Measurements from ENCODE around the gene LKAAEAR1. TPM values are rescaled to one million over a fixed set of nuclear protein-coding genes. Genes with fewer than 3 reads are reported as not detected.
"Not testable (repeated sequence)": the region's sequence is repeated elsewhere in the genome, so short reads cannot be mapped to it uniquely, and the experiment has no call there.

Gene LKAAEAR1
- total RNA-seq, 5 donors from 2014 or later (not counting 1 experiment from before 2014, with no cell fraction given), result 0.30 to 0.86 (median 0.35) TPM; not detected in 2

- H3K9me3 ChIP-seq, result no peaks in the 10 kb centered on the region
- 84% methylated on average over 26 of the region's 27 CpGs for WGBS (ENCODE audit: insufficient coverage)
- H3K4me3 ChIP-seq (ENCODE audit: control insufficient read depth in 1 of 2, extremely low read depth in 1 of 2, low read length in 1 of 2), result no peak overlapping the region
- H3K27me3 ChIP-seq (replicated peaks in 1 of 2; ENCODE audit: control insufficient read depth in 2 of 2, extremely low read depth in 1 of 2, insufficient read depth in 2 of 2, low read length in 1 of 2), result peaks cover 0 to 22% of the 10 kb centered on the region in 2 experiments
- H3K36me3 Mint-ChIP-seq, result peaks cover 4% of the 10 kb centered on the region
- DNase-seq (no peak), ATAC-seq (replicated peaks in 1 of 4) (peak in 1 of 4 experiments; percentile 47)
- H3K4me1 ChIP-seq (ENCODE audit: control insufficient read depth in 1 of 2, extremely low read depth in 1 of 2, insufficient read depth in 2 of 2, low read length in 2 of 2), result peaks cover 4 to 10% of the 10 kb centered on the region in 2 experiments
- no peak overlapping the region for H3K27ac Mint-ChIP-seq
- peaks cover 6 to 12% (median 8%) of the 10 kb centered on the region in 3 donors for H3K4me1 Mint-ChIP-seq
- H3K36me3 ChIP-seq (ENCODE audit: control insufficient read depth in 2 of 2, extremely low read depth in 1 of 2, insufficient read depth in 1 of 2, low read length in 1 of 2), result peaks cover 0 to 6% of the 10 kb centered on the region in 2 donors
- peaks cover 0 to 5% (median 2%) of the 10 kb centered on the region in 3 donors for H3K9me3 Mint-ChIP-seq
- peaks cover 0 to 2% of the 10 kb centered on the region in 2 donors for H3K27me3 Mint-ChIP-seq
- no peak overlapping the region for H3K27ac ChIP-seq (ENCODE audit: low read length)
- ChIA-PET CTCF (no interaction called here), POLR2A (no interaction called here)
- peak overlapping the region in 1 of 3 donors; percentile 23 for H3K4me3 Mint-ChIP-seq
These were observed 8.2 kb upstream of the LKAAEAR1 start for GRCh38 chr20:64092258-64093012.

DNA sequence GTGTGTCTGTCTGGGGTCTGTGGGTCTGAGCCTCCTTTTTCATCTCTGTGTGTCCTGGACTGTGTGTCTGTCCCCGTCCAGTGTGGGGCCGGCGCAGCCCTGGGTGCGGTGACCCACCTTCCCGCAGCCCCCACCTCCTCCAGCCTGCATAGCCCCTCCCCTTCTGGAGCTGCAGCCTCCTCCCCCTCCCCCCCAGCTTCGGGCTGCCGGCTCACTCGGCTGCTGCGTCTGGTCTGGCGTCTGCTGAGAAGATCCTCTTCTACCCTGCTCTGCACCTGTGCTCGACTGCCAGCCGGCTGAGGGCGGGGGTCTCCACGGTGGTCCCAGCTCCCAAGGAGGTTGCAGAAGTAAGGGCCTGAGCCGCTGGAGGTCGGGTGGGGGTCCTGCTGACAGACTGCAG lies 7.6 kb upstream of the LKAAEAR1 start:
- CTCF ChIA-PET, result no interaction called here
- Histone ChIP-seq H3K27me3 (replicated peaks in 1 of 2; ENCODE audit: control insufficient read depth in 2 of 2, extremely low read depth in 1 of 2, insufficient read depth in 2 of 2, low read length in 1 of 2) (peaks cover 0 to 22% of the 10 kb centered on the region in 2 experiments), H3K4me3 (ENCODE audit: control insufficient read depth in 1 of 2, extremely low read depth in 1 of 2, low read length in 1 of 2) (no peak overlapping the region), H3K9me3 (no peaks in the 10 kb centered on the region), H3K4me1 (ENCODE audit: control insufficient read depth in 1 of 2, extremely low read depth in 1 of 2, insufficient read depth in 2 of 2, low read length in 2 of 2) (peaks cover 4 to 10% of the 10 kb centered on the region in 2 experiments), H3K27ac (ENCODE audit: low read length) (no peak overlapping the region), H3K36me3 (ENCODE audit: control insufficient read depth in 2 of 2, extremely low read depth in 1 of 2, insufficient read depth in 1 of 2, low read length in 1 of 2) (peaks cover 0 to 5% of the 10 kb centered on the region in 2 donors)
- DNase-seq (no peak), ATAC-seq (replicated peaks in 1 of 4) (no peak)
- Mint-ChIP-seq H3K4me1 (peaks cover 6 to 12% (median 8%) of the 10 kb centered on the region in 3 donors), H3K9me3 (peaks cover 0 to 3% (median 2%) of the 10 kb centered on the region in 3 donors), H3K36me3 (peaks cover 2% of the 10 kb centered on the region), H3K27ac (no peak overlapping the region), H3K27me3 (peaks cover 0 to 2% of the 10 kb centered on the region in 2 donors), H3K4me3 (no peak overlapping the region)
- WGBS (ENCODE audit: insufficient coverage), result 52% methylated on average over 9 of the region's 16 CpGs
- POLR2A ChIA-PET, result no interaction called here

GRCh38 chr20:64091340-64091739 lies 7.1 kb upstream of the LKAAEAR1 start:
- H3K4me1 Mint-ChIP-seq, result peaks cover 6 to 9% (median 8%) of the 10 kb centered on the region in 3 donors
- no peak for ATAC-seq (replicated peaks in 1 of 4)
- ChIA-PET POLR2A (no interaction called here), CTCF (no interaction called here)
- Histone ChIP-seq H3K4me1 (ENCODE audit: control insufficient read depth in 1 of 2, extremely low read depth in 1 of 2, insufficient read depth in 2 of 2, low read length in 2 of 2) (peaks cover 4 to 10% of the 10 kb centered on the region in 2 experiments), H3K27ac (ENCODE audit: low read length) (no peak overlapping the region), H3K9me3 (no peaks in the 10 kb centered on the region), H3K36me3 (ENCODE audit: control insufficient read depth in 2 of 2, extremely low read depth in 1 of 2, insufficient read depth in 1 of 2, low read length in 1 of 2) (peaks cover 0 to 5% of the 10 kb centered on the region in 2 donors), H3K4me3 (ENCODE audit: control insufficient read depth in 1 of 2, extremely low read depth in 1 of 2, low read length in 1 of 2) (no peak overlapping the region), H3K27me3 (replicated peaks in 1 of 2; ENCODE audit: control insufficient read depth in 2 of 2, extremely low read depth in 1 of 2, insufficient read depth in 2 of 2, low read length in 1 of 2) (peaks cover 0 to 22% of the 10 kb centered on the region in 2 experiments)
- peaks cover 0 to 2% (median 0%) of the 10 kb centered on the region in 3 donors for H3K9me3 Mint-ChIP-seq
- H3K27me3 Mint-ChIP-seq, result peaks cover 0 to 2% of the 10 kb centered on the region in 2 donors
- H3K27ac Mint-ChIP-seq, result no peak overlapping the region
- H3K36me3 Mint-ChIP-seq, result no peaks in the 10 kb centered on the region
- WGBS (ENCODE audit: insufficient coverage), result 88% methylated on average over 19 of the region's 19 CpGs
- no peak overlapping the region for H3K4me3 Mint-ChIP-seq
- DNase-seq, result no peak

DNA sequence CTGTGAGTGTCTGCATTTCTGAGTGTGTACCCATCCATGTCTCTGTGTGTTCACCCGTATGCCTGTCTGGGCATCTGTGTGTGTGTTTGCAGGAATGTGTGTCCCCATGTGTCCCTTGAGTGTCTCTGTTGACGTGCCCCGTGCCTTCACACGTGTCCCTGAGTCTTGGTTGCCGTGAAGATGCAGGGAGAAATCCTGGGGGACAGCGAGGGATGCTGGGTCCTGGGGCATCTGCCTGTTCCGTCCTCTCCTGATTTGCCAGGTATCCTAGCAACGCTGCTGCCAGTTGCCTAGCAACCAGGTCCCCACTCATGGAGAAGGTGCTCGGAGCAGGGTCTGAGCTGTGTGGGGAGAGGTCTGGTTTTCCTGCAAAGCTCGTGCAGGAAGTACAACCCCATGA lies 6.0 kb upstream of the LKAAEAR1 start:
- no peaks in the 10 kb centered on the region for H3K36me3 Mint-ChIP-seq
- peaks cover 0 to 2% (median 0%) of the 10 kb centered on the region in 3 donors for H3K9me3 Mint-ChIP-seq
- ATAC-seq (replicated peaks in 1 of 4) (no peak), DNase-seq (no peak)
- ChIA-PET CTCF (no interaction called here), POLR2A (no interaction called here)
- peaks cover 0 to 3% of the 10 kb centered on the region in 2 donors for H3K27me3 Mint-ChIP-seq
- Histone ChIP-seq H3K36me3 (ENCODE audit: control insufficient read depth in 2 of 2, extremely low read depth in 1 of 2, insufficient read depth in 1 of 2, low read length in 1 of 2) (no peaks in the 10 kb centered on the region), H3K9me3 (no peaks in the 10 kb centered on the region), H3K4me1 (ENCODE audit: control insufficient read depth in 1 of 2, extremely low read depth in 1 of 2, insufficient read depth in 2 of 2, low read length in 2 of 2) (peaks cover 0 to 10% of the 10 kb centered on the region in 2 experiments), H3K27ac (ENCODE audit: low read length) (no peak overlapping the region), H3K27me3 (replicated peaks in 1 of 2; ENCODE audit: control insufficient read depth in 2 of 2, extremely low read depth in 1 of 2, insufficient read depth in 2 of 2, low read length in 1 of 2) (peaks cover 0 to 27% of the 10 kb centered on the region in 2 experiments), H3K4me3 (ENCODE audit: control insufficient read depth in 1 of 2, extremely low read depth in 1 of 2, low read length in 1 of 2) (no peak overlapping the region)
- peaks cover 6 to 8% (median 8%) of the 10 kb centered on the region in 3 donors for H3K4me1 Mint-ChIP-seq
- 84% methylated on average over 9 of the region's 10 CpGs for WGBS (ENCODE audit: insufficient coverage)
- no peak overlapping the region for H3K27ac Mint-ChIP-seq
- no peak overlapping the region for H3K4me3 Mint-ChIP-seq

DNA sequence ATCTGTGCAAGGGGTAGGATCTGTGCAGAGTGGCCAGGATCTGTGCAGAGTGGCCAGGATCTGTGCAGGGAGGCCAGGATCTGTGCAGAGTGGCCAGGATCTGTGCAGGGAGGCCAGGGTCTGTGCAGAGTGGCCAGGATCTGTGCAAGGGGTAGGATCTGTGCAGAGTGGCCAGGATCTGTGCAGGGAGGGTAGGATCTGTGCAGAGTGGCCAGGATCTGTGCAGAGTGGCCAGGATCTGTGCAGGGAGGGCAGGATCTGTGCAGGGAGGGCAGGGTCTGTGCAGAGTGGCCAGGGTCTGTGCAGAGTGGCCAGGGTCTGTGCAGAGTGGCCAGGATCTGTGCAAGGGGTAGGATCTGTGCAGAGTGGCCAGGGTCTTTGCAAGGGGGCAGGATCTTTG lies 4.4 kb upstream of the LKAAEAR1 start:
- Histone ChIP-seq H3K27me3 (replicated peaks in 1 of 2; ENCODE audit: control insufficient read depth in 2 of 2, extremely low read depth in 1 of 2, insufficient read depth in 2 of 2, low read length in 1 of 2) (peaks cover 0 to 38% of the 10 kb centered on the region in 2 experiments), H3K4me1 (ENCODE audit: control insufficient read depth in 1 of 2, extremely low read depth in 1 of 2, insufficient read depth in 2 of 2, low read length in 2 of 2) (peaks cover 9 to 12% of the 10 kb centered on the region in 2 experiments)
- H3K36me3 Mint-ChIP-seq; H3K27ac Mint-ChIP-seq; H3K27me3 Mint-ChIP-seq; H3K9me3 ChIP-seq; H3K4me3 Mint-ChIP-seq; ATAC-seq (replicated peaks in 1 of 4); POLR2A ChIA-PET; DNase-seq; H3K4me3 ChIP-seq (ENCODE audit: control insufficient read depth in 1 of 2, extremely low read depth in 1 of 2, low read length in 1 of 2); CTCF ChIA-PET; H3K27ac ChIP-seq (ENCODE audit: low read length); H3K9me3 Mint-ChIP-seq; H3K36me3 ChIP-seq (ENCODE audit: control insufficient read depth in 2 of 2, extremely low read depth in 1 of 2, insufficient read depth in 1 of 2, low read length in 1 of 2): not testable (repeated sequence)
- peaks cover 10 to 14% (median 13%) of the 10 kb centered on the region in 3 donors for H3K4me1 Mint-ChIP-seq

DNA sequence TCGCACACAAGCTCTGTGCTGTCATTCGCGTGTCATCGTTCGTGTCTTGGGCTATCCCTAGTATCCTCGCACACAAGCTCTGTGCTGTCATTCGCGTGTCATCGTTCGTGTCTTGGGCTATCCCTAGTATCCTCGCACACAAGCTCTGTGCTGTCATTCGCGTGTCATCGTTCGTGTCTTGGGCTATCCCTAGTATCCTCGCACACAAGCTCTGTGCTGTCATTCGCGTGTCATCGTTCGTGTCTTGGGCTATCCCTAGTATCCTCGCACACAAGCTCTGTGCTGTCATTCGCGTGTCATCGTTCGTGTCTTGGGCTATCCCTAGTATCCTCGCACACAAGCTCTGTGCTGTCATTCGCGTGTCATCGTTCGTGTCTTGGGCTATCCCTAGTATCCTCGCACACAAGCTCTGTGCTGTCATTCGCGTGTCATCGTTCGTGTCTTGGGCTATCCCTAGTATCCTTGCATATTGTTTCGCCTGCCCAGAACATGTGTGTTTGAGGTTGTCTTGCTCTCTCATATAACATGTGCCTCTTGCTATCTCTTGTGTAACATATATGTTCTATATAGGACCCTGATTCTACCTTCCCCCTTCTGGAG lies 3.1 kb upstream of the LKAAEAR1 start:
- H3K27ac Mint-ChIP-seq; H3K36me3 ChIP-seq (ENCODE audit: control insufficient read depth in 2 of 2, extremely low read depth in 1 of 2, insufficient read depth in 1 of 2, low read length in 1 of 2); POLR2A ChIA-PET; CTCF ChIA-PET; H3K4me3 ChIP-seq (ENCODE audit: control insufficient read depth in 1 of 2, extremely low read depth in 1 of 2, low read length in 1 of 2); H3K27ac ChIP-seq (ENCODE audit: low read length); H3K9me3 ChIP-seq; H3K9me3 Mint-ChIP-seq; DNase-seq; ATAC-seq (replicated peaks in 1 of 4); H3K27me3 Mint-ChIP-seq; H3K4me3 Mint-ChIP-seq; H3K36me3 Mint-ChIP-seq: not testable (repeated sequence)
- Histone ChIP-seq H3K4me1 (ENCODE audit: control insufficient read depth in 1 of 2, extremely low read depth in 1 of 2, insufficient read depth in 2 of 2, low read length in 2 of 2) (peaks cover 13 to 20% of the 10 kb centered on the region in 2 experiments), H3K27me3 (replicated peaks in 1 of 2; ENCODE audit: control insufficient read depth in 2 of 2, extremely low read depth in 1 of 2, insufficient read depth in 2 of 2, low read length in 1 of 2) (peaks cover 0 to 42% of the 10 kb centered on the region in 2 experiments)
- WGBS (ENCODE audit: insufficient coverage), result no CpG with 5 or more reads among the region's 36 CpGs
- peaks cover 14 to 19% (median 19%) of the 10 kb centered on the region in 3 donors for H3K4me1 Mint-ChIP-seq
